ENCODE measurements around the gene PLPPR4.
"Not testable (repeated sequence)": the region's sequence is repeated elsewhere in the genome, so short reads cannot be mapped to it uniquely, and the experiment has no call there.

Gene PLPPR4

GRCh38 chr1:99268021-99268420 lies 3.7 kb downstream of the PLPPR4 start:
- DNase-seq (ENCODE audit: low read depth in 4 of 4, low spot score in 1 of 4) = no peak

GRCh38 chr1:99269321-99269720 lies 5.0 kb downstream of the PLPPR4 start:
- DNase-seq (ENCODE audit: low read depth in 4 of 4, low spot score in 1 of 4) = no peak

DNA sequence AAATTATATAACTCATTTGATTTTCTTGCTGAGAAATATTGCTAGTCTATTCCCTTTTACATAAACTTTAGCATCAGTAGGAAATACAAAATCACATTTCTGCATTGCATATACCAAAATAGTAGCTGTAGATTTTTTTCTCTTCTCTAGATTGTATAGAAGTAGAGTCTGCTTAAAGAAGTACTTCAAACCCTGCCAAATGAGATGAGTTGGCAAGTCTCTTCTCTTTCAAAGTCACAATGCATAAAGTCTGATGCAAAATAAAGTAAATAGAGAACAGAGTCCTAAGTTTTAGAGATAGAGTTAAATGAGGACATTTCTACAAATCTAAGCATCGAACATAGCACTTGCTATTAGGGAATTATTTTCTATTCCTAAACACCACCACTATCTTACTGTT lies 6.4 kb downstream of the PLPPR4 start:
- DNase-seq (ENCODE audit: low read depth in 4 of 4, low spot score in 1 of 4) = no peak

- DNase-seq (ENCODE audit: low read depth in 4 of 4, low spot score in 1 of 4) = no peak
Measured at GRCh38 chr1:99271249-99271648, 7.0 kb downstream of the PLPPR4 start.

DNA sequence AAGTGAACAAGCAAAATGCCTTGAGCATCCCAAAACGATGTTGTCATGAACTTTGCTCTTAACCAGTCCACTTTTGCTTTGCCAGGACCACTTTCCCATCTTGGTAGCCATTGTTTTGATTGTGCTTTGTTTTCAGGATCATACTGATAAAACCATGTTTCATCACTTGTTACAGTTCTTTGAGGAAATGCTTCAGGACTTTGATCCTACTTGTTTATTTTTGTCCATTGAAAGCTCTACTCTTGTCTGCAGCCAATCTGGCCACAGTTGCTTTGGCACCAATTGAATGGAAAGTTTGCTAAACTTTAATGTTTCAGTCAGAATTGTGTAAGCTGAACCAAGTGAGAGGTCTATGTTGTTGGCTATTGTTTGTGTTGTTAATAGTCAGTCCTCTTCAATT lies 12.8 kb downstream of the PLPPR4 start:
- DNase-seq (ENCODE audit: low read depth in 4 of 4, low spot score in 1 of 4) = no peak

DNA sequence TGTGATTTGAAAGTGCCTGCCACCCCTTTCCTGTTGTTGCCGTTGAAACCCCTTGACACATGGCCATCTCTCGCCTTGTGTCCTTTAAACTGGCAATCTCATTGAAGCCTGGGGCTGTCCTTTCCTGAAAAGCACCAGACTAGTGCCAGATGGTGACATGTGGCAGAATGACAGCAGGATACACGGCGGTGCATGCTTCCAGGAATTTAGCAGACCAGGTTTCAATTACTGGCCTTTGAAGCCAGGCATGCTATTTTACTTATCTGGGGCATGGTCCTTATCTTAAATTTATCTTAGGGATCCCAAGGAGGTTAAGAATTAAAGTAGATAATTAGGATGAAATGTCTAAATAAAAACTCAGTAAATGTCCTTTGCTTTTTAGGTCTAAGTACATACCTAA lies 15.2 kb downstream of the PLPPR4 start:
- DNase-seq (ENCODE audit: low read depth in 4 of 4, low spot score in 1 of 4) = no peak

- DNase-seq (ENCODE audit: low read depth in 4 of 4, low spot score in 1 of 4) = no peak
Measured at GRCh38 chr1:99281105-99281504, 16.8 kb downstream of the PLPPR4 start.

- no peak for DNase-seq (ENCODE audit: low read depth in 4 of 4, low spot score in 1 of 4)
Measured at GRCh38 chr1:99282536-99282935, 18.2 kb downstream of the PLPPR4 start.

GRCh38 chr1:99283521-99283920 lies 19.2 kb downstream of the PLPPR4 start:
- not testable (repeated sequence) for DNase-seq (ENCODE audit: low read depth in 4 of 4, low spot score in 1 of 4)

- DNase-seq (ENCODE audit: low read depth in 4 of 4, low spot score in 1 of 4) = no peak
Measured at GRCh38 chr1:99292886-99293285, 28.6 kb downstream of the PLPPR4 start.

DNA sequence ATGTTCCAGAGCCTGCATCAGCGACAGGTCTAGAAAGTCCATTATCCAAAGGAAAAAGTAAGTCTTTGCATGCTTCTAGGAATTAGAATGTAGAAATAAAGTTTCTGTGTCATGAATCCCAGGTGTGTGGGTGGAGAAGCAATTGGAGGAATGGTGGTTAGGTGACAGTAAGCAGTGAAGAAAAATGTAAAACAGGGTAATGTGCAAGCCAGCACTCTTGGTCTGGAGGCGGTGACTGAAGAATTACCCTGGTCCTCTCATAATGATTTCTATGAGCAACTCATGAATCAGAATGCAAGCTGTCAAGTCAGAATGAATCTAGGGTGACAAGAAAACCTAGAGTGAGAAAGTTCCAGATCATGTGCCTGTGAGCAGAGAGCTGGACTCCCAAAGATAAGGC lies 33.6 kb downstream of the PLPPR4 start:
- DNase-seq (ENCODE audit: low read depth in 4 of 4, low spot score in 1 of 4) = no peak

DNA sequence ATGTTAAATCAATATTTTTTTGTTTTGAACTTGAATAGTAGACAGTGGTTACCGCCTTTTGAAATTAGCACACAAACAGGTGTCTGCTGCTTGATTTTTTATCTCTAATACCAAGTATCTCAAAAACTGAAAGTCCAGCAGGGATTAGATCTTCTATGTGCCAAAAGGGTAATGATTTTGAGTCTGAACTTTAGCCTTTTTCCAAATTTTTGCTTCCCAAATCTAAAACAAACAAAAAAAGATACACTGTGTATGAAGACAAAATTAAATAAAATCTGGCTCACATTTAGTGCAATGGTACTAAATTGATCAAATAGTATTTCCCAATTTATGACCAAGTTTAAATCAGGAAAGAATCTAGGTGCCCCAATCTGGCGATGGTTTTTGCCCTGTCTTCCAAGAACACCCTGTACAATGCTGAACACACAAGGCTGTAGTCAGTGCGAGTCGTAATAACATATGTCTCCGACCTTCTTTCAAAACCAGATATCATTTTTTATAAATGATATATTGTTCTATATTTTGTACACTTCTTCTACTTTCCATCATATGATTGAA lies 40.5 kb downstream of the PLPPR4 start:
- DNase-seq (ENCODE audit: low read depth in 4 of 4, low spot score in 1 of 4) = no peak

GRCh38 chr1:99305626-99306025 lies 41.3 kb downstream of the PLPPR4 start:
- no peak for DNase-seq (ENCODE audit: low read depth in 4 of 4, low spot score in 1 of 4)

GRCh38 chr1:99306056-99306455 lies 41.8 kb downstream of the PLPPR4 start:
- DNase-seq (ENCODE audit: low read depth in 4 of 4, low spot score in 1 of 4) = no peak

DNA sequence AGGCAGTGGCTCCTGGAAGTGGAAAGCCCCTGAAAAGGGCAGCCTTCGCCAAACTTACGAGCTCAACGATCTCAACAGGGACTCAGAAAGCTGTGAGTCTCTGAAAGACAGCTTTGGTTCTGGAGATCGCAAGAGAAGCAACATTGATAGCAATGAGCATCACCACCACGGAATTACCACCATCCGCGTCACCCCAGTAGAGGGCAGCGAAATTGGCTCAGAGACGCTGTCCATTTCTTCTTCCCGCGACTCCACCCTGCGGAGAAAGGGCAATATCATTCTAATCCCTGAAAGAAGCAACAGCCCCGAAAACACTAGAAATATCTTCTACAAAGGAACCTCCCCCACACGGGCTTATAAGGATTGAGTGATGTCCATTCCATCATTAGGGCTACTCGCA lies 42.4 kb downstream of the PLPPR4 start:
- no peak for DNase-seq (ENCODE audit: low read depth in 4 of 4, low spot score in 1 of 4)

DNA sequence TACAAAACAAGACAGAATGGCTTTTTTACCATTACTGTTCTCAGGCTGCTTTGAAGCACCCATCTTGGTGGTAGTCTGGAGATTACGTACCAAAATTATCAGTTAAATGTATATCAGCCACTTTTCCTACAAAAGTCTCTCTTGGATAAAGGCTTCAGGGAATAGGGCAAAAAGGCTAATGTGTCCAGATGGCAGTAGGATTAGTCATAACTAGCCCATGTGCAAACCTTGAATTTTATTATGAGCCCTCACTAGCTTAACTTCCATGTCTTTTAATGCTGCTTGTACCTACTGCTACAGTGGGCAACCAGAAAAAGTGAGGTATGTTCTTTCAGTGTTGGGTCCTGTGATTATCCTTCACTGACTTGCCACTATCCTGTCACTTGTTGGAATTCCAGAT lies 51.0 kb downstream of the PLPPR4 start:
- no peak for DNase-seq (ENCODE audit: low read depth in 4 of 4, low spot score in 1 of 4)

- DNase-seq (ENCODE audit: low read depth in 4 of 4, low spot score in 1 of 4) = no peak
Measured at GRCh38 chr1:99326215-99326949, 62.1 kb downstream of the PLPPR4 start.

- no peak for DNase-seq (ENCODE audit: low read depth in 4 of 4, low spot score in 1 of 4)
Measured at GRCh38 chr1:99327357-99327756, 63.1 kb downstream of the PLPPR4 start.

- no peak for DNase-seq (ENCODE audit: low read depth in 4 of 4, low spot score in 1 of 4)
Measured at GRCh38 chr1:99328171-99328570, 63.9 kb downstream of the PLPPR4 start.

- DNase-seq (ENCODE audit: low read depth in 4 of 4, low spot score in 1 of 4) = no peak
Measured at GRCh38 chr1:99331083-99331482, 66.8 kb downstream of the PLPPR4 start.

- DNase-seq (ENCODE audit: low read depth in 4 of 4, low spot score in 1 of 4) = no peak
Measured at GRCh38 chr1:99331636-99332035, 67.3 kb downstream of the PLPPR4 start.

DNA sequence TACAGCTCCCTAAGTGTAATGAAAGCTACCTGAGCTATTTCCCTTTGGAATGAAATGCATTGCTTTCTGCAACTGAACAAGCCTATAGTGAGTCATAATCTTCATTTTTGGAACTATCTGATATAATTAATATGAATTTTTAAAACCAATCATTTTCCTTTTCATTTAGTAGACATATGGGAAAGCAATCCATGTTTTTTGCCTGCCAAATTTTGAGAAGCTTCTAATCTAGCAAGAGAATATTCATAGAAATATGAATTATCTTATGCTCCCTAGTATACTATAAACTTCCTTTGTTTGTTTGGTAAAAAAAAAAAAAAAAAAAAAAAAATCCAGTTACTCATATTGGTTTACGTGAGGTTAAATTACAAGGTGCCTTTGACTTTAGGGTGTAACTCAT lies 68.3 kb downstream of the PLPPR4 start:
- DNase-seq (ENCODE audit: low read depth in 4 of 4, low spot score in 1 of 4) = no peak

DNA sequence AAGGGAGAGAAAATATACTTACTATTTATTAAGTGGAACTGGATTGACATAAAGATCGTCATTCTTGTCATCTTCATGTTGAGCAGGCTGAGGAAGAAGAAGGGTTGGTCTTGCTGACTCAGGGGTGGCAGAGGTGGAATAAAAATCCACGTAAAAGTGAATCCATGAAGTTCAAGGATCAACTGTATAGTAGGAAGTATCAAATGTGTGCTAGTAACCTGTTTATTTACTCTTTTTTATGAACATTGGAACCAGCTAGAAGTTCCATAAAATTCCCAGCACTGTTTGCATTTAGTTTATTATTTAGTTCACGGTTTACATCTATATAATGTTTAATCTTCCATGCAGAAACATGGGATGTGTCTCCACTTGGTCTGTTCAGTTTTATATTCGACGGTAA lies 70.7 kb downstream of the PLPPR4 start:
- DNase-seq (ENCODE audit: low read depth in 4 of 4, low spot score in 1 of 4) = no peak
